NK-92 (cell line): ENCODE data around the gene LSAMP.

Experiments used
- DNase-seq: peaks from one replicate; lab custom pipeline; 2025; ENCODE audit not compliant: unreplicated experiment; lab: John Stamatoyannopoulos, UW

The LSAMP gene

DNA sequence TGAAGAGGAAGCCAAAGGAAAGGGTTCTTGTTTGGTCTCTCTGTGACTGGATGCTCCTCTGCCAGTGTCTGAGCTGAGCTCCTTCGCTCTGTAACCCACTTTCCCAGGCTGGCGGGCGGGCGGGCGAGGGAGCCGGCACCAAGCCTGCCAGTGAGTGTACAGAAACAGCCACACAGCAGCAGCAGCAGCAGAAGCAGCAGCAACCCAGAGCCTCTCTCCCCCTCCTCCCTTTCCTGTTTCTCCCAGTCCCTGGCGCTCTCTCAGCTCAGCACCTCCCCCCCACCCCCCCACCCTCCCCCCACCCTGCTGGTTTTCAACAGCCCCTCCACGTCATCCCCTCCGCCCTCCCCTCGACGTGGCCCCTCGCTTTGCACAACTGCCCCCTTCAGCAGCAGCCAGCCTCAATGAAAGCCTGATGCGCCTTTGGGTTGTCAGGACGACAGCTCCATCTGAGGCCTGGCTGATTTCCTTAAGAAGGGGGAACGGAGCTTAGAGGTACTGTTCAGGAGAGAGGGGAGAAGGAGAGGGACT is at the start of gene LSAMP:
Gene LSAMP, minus strand, starts transcription at position 177 of the 531 bp plus-strand sequence.
- DNase-seq = no peak

DNA sequence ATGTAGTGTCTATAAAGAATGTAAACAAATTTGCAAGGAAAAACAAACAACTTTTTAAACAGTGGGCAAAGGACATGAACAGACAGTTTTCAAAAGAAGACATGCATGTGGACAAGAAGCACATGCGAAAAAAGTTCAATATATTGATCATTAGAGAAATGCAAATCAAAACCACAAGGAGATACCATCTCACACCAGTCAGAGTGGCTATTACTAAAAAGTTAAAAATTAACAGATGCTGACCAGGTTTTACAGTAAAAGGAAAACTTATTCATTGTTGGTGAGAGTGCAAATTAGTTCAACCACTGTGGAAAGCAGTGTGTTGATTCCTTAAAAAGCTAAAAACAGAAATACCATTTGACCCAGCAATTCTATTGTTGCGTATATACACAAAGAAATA is 47.1 kb upstream of the LSAMP start:
- no peak for DNase-seq

DNA sequence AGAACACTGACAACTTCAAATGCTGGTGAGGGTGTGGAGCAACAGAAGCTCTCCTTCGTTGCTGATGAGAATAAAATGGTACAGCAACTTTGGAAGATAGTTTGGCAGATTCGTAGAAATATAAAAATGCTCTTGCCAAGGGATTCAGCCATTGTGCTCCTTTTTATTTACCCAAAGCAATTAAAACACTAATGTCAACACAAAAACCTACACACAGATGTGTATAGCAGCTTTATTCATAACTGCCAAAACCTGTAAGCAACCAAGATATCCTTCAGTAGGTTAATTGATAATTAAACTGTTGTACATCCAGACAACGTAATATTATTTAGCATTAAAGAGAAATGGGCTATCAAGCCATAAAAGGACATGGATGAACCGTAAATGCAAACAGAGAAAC is 37.8 kb upstream of the LSAMP start:
- no peak for DNase-seq

GRCh38 chr3:116476691-116477090 is 31.4 kb upstream of the LSAMP start:
- DNase-seq = no peak

GRCh38 chr3:116474801-116475200 is 29.5 kb upstream of the LSAMP start:
- no peak for DNase-seq

DNA sequence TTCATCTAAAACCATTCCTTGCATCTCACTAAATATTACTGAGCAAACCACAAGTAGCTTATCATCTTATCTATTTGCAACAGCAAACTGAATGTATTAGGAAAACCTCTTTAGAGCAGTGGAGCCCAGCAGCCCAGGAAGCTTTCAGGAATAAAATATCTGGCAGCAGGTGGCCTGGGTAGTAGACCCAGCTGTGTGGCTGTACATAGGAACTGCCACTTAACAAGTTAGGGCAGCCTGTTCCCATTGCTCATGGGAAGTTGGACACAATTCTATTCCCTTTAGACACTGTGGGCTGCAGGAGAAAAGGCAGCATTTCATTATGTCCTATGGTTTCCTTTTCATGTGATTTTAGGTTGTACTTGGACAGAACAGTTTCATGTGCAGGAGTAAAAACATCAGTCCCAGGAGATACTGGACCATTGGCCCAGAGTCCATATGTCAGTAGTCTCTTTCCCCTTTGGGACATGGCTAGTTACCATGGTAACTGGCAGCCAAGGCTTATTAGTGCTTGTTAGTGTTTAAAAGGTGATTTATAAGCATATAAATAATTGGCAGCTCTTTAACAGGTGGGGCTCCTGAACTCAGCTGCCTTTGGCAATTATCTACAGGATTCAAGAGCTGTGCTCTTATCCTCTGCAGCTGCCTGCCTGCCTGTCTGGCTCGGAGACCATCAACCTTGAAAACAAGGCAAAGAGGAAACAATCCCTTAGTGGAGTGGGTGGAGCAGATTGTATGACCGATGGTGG is 28.9 kb upstream of the LSAMP start:
- no peak for DNase-seq

GRCh38 chr3:116473602-116474001 is 28.3 kb upstream of the LSAMP start:
- no peak for DNase-seq

DNA sequence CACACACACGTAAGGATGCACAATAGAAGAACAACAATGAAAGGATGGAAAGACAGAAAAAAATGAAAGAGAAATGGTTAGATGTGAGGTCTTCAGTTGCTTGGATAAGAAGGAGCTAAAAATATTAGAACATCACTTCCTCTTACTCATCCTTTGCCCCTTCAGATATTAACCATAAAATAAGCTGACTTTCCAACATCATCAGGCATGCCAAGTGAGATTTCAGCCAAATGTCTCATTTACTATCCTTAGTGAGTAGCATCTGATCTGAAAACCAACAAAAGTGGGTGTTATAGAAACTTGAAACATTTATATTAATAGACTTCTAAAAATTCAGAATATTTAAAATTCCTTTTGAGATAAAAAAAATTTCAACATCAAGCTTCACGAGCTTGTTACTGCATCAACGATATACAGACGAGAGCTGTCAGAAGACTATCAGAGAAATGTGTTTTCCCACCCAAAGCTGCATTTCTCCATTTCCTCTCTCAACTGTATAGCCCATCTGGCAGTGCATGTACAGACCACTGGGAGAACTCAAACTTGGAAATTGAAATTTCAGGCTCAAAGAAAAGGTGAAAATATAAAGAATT is 25.4 kb upstream of the LSAMP start:
- DNase-seq = no peak

GRCh38 chr3:116469546-116469945 is 24.3 kb upstream of the LSAMP start:
- DNase-seq = no peak

GRCh38 chr3:116464276-116464798 is 19.1 kb upstream of the LSAMP start:
- DNase-seq = no peak

DNA sequence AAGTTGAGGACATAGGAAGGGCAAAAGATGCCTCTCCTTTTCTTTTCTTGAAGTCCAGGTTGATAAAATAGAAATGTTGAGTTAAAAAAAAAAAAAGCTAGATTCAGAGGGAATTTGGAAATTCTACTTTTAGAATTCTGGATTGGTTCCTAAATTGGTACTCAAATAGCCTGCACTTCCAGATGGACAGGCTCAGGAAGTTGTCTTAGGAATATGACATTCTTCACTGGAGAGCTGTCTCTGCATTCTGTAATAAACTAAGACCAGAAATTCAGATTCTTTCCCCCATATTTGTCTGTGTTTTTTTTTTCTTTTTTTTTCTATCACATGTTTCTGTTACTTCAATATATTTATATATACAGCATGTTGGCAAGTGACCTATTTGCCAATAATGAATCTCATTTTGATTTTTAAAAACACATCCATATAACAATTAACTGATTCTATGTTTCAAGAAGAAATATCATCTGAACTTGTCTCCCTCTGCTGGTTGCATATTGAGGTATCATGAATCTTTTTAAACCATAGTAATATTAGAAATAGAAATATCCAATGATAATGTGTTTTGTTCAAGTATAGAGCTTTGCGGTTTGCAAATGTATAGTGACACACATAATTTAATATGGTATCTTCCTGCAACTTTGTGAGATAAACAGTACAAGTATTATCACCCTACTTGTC is 8.5 kb upstream of the LSAMP start:
- DNase-seq = no peak

- no peak for DNase-seq
Measured at GRCh38 chr3:116449546-116450350, 4.5 kb upstream of the LSAMP start.

- no peak for DNase-seq
Measured at GRCh38 chr3:116445990-116446389, 703 bp upstream of the LSAMP start.

GRCh38 chr3:116444819-116445310 is 422 bp downstream of the LSAMP start:
- DNase-seq = no peak

- DNase-seq = no peak
Measured at GRCh38 chr3:116444115-116444747, 1.1 kb downstream of the LSAMP start.

GRCh38 chr3:116443191-116443661 is 2.1 kb downstream of the LSAMP start:
- no peak for DNase-seq

DNA sequence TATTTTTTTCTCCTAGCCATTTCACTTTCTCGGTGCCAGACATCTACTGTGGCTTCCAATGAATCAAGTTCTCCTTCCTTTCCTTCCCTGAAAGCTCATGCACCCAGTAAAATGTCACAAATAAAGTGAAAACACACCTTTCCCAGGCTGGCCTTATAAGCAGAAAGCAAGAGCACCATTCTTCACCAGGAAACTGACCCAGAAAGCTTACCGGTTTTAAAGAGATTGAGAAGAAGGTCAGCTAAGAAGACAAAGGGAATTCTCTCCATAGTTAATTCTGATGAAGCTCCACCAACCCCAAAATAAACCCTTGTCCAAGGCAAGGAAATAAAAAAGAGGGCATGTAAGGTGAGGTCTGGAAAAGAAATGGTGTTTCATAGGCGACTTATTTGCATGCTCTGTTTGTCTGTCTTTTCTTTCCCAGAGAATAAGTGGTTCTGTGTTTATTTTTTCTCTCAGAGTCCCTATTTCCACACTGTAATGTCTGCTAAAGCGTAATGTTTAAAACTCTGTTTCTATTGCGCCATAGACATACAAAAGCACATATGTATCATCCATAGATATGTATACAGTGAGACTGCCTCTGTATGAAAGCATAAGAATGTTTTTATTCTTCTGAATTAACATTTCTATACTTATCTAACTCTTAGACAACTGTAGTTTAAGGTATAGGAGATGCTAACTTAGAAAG is 2.8 kb downstream of the LSAMP start:
- DNase-seq = no peak

GRCh38 chr3:116441652-116442051 is 3.6 kb downstream of the LSAMP start:
- DNase-seq = no peak

GRCh38 chr3:116440196-116440595 is 5.1 kb downstream of the LSAMP start:
- no peak for DNase-seq

DNA sequence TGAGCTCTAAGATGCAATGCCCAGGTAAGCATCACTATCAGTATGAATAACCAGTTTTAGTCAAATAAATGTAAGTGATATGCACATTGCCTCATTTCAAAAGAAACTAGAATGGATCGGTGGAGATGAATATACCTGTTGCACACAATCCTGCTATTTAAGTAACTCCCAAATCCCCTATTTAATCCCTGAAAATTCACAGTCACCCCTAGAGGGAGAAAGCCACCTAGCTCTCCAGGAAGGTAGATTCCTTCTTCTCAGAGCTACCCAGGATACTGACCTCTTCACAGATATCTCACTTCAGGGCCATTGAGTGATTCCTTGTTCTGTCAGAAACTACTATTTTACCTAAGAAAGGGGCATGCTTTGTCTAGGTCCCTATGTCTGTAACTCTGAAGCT is 11.7 kb downstream of the LSAMP start:
- no peak for DNase-seq
